Measurements from ENCODE around the gene RNF169. TPM values are rescaled to one million over a fixed set of nuclear protein-coding genes. Genes with fewer than 3 reads are reported as not detected.
A peak's percentile ranks its signal among the peaks of the same experiment; 100 is the strongest.

Gene RNF169
- total and polyA plus RNA-seq, 2 of the 13 experiments (the other 11 are each of a cell fraction or from before 2014, with no cell fraction given): 5.3 to 14.2 TPM

DNA sequence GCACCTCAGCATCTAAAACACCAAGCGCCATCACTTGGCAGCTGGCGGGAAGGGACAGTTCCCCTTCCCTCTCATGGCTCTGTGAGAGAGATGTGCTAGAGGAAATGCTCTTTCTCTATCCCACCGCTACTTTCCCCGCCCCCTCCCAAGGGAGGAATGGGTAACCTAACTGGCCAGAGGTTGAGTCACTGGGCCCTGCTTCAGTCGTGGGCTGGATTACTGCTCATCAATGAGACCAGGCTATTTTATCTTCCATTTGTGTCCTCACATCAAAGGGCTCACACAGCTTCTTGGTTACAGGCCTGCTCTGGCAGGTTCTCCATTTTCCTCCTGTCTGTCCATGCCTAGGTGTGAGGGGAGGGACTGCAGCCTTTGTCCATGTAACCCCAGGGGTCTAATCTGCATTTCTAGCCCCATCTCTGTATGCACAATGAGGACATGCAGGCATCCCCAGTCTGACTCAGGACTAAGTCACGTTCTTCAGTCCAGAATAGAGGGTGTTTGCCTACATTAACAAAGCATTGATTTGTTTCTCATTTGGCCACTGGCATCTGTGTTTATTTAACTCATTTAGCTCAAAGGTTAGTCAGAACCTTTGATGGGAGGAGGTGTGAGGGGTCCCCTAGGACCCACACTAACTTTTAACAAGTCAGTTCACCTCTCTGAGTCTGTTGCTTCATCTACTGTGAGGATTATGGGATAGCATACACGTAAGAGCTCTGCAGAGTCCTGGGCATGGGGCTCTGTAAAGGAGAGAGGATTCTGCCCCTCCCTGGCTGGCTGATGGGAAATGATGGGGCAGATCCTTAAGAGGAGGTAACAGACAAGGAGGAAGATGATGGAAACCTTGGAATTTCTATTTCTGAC, 101.1 kb downstream of the RNF169 start (continued):
- TF ChIP-seq ZBTB26 (CRISPR knock-in tag; IDR thresholded peaks at IDR 0.05; ENCODE audit: borderline replicate concordance) (0 out of 2 replicates have a peak, but pooled peaks have one; percentile 19), FOXP1 (IDR thresholded peaks at IDR 0.05) (0 out of 2 replicates have a peak, but pooled peaks have one; percentile 39), FOXP1 (CRISPR knock-in tag; IDR thresholded peaks at IDR 0.05) (peak; percentile 75; the same call in 1 of the 2 replicates), TBX2 (CRISPR knock-in tag; IDR thresholded peaks at IDR 0.05; ENCODE audit: borderline replicate concordance) (peak; percentile 93), ZEB1 (IDR thresholded peaks at IDR 0.05; ENCODE audit: insufficient replicate concordance, low read depth) (peak; percentile 56), HNF4G (IDR thresholded peaks at IDR 0.05; ENCODE audit: borderline replicate concordance, low read depth, low read length) (peak; percentile 51; the same call in 1 of the 2 replicates), HNF4G (CRISPR knock-in tag; IDR thresholded peaks at IDR 0.05; ENCODE audit: borderline replicate concordance, low read depth) (no peak), CBX5 (CRISPR knock-in tag; IDR thresholded peaks at IDR 0.05; ENCODE audit: borderline replicate concordance) (0 out of 2 replicates have a peak, but pooled peaks have one; percentile 8), ZNF574 (CRISPR knock-in tag; IDR thresholded peaks at IDR 0.05) (peak; percentile 37; the same call in 1 of the 2 replicates), ATF2 (CRISPR knock-in tag; IDR thresholded peaks at IDR 0.05) (no peak), KDM6A (CRISPR knock-in tag; IDR thresholded peaks at IDR 0.05; ENCODE audit: low read depth) (0 out of 2 replicates have a peak, but pooled peaks have one; percentile 19), DZIP1 (CRISPR knock-in tag; IDR thresholded peaks at IDR 0.05) (no peak), ARID3A (IDR thresholded peaks at IDR 0.05; ENCODE audit: low read depth, low read length) (peak; percentile 88), PHF21A (CRISPR knock-in tag; IDR thresholded peaks at IDR 0.05) (peak; percentile 66; the same call in 1 of the 2 replicates)
- TF ChIP-seq, protein P1, sequence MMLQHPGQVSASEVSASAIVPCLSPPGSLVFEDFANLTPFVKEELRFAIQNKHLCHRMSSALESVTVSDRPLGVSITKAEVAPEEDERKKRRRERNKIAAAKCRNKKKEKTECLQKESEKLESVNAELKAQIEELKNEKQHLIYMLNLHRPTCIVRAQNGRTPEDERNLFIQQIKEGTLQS (CRISPR knock-in tag; IDR thresholded peaks at IDR 0.05): 0 out of 2 replicates have a peak, but pooled peaks have one; percentile 19

All from HepG2 (cell line).